ENCODE results near the gene PDIA6.

PDIA6 gene

GRCh38 chr2:10778724-10779115, 33.9 kb downstream of the PDIA6 start:
- no peak for DNase-seq

- no peak for DNase-seq
Observed at GRCh38 chr2:10777842-10778723, 34.5 kb downstream of the PDIA6 start.

GRCh38 chr2:10777111-10777841, 35.3 kb downstream of the PDIA6 start:
- no peak for DNase-seq

GRCh38 chr2:10776231-10776977, 36.2 kb downstream of the PDIA6 start:
- DNase-seq, result no peak

- no peak for DNase-seq
Observed at GRCh38 chr2:10775831-10776230, 36.8 kb downstream of the PDIA6 start.

- DNase-seq, result peak; percentile 17
Observed at GRCh38 chr2:10775021-10775780, 37.4 kb downstream of the PDIA6 start.

GRCh38 chr2:10774394-10774793, 38.2 kb downstream of the PDIA6 start:
- no peak for DNase-seq

GRCh38 chr2:10773821-10774341, 38.7 kb downstream of the PDIA6 start:
- DNase-seq, result no peak

- DNase-seq, result no peak
Observed at GRCh38 chr2:10772868-10773215, 39.7 kb downstream of the PDIA6 start.

- DNase-seq, result no peak
Observed at GRCh38 chr2:10772201-10772867, 40.3 kb downstream of the PDIA6 start.

- DNase-seq, result no peak
Observed at GRCh38 chr2:10771786-10772185, 40.8 kb downstream of the PDIA6 start.

- DNase-seq, result no peak
Observed at GRCh38 chr2:10770956-10771750, 41.4 kb downstream of the PDIA6 start.

- DNase-seq, result no peak
Observed at GRCh38 chr2:10768063-10768507, 44.5 kb downstream of the PDIA6 start.

GRCh38 chr2:10765914-10766313, 46.7 kb downstream of the PDIA6 start:
- no peak for DNase-seq

GRCh38 chr2:10765461-10765860, 47.1 kb downstream of the PDIA6 start:
- no peak for DNase-seq

- DNase-seq, result no peak
Observed at GRCh38 chr2:10764896-10765295, 47.7 kb downstream of the PDIA6 start.

- DNase-seq, result no peak
Observed at GRCh38 chr2:10764096-10764785, 48.3 kb downstream of the PDIA6 start.

GRCh38 chr2:10763461-10763800, 49.2 kb downstream of the PDIA6 start:
- no peak for DNase-seq

- DNase-seq, result no peak
Observed at GRCh38 chr2:10762651-10763460, 49.7 kb downstream of the PDIA6 start.

- no peak for DNase-seq
Observed at GRCh38 chr2:10761591-10761990, 51.0 kb downstream of the PDIA6 start.

Measured in hematopoietic multipotent progenitor cell treated with erythropoietin and hydrocortisone succinate and interleukin-3 and kit ligand, for 4 days (in vitro differentiated cells).